ENCODE results near the gene RASSF7.

DNA sequence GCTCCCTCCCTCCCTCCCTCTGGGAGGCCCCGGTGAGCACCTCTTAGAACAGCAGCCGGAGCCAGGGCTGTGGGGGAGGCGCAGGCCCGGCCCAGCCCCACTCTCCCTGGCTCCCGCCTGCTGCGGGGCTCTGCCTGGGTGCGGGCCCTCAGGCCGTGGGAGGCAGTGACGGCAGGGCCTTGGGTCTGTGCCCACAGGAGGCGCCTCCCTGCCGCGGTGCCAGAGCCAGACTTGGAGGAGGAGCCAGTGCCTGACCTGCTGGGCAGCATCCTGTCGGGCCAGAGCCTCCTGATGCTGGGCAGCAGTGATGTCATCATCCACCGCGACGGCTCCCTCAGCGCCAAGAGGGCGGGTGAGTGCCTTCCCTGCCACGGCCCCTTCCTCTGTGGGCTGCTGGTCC lies 45.5 kb downstream of the RASSF7 start:
- no peak for TF ChIP-seq FOXM1 (IDR thresholded peaks at IDR 0.05; ENCODE audit: low read depth)
- TF ChIP-seq, protein P1, sequence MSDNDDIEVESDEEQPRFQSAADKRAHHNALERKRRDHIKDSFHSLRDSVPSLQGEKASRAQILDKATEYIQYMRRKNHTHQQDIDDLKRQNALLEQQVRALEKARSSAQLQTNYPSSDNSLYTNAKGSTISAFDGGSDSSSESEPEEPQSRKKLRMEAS (IDR thresholded peaks at IDR 0.05; ENCODE audit: low read depth) = no peak
- TF ChIP-seq, protein P2, sequence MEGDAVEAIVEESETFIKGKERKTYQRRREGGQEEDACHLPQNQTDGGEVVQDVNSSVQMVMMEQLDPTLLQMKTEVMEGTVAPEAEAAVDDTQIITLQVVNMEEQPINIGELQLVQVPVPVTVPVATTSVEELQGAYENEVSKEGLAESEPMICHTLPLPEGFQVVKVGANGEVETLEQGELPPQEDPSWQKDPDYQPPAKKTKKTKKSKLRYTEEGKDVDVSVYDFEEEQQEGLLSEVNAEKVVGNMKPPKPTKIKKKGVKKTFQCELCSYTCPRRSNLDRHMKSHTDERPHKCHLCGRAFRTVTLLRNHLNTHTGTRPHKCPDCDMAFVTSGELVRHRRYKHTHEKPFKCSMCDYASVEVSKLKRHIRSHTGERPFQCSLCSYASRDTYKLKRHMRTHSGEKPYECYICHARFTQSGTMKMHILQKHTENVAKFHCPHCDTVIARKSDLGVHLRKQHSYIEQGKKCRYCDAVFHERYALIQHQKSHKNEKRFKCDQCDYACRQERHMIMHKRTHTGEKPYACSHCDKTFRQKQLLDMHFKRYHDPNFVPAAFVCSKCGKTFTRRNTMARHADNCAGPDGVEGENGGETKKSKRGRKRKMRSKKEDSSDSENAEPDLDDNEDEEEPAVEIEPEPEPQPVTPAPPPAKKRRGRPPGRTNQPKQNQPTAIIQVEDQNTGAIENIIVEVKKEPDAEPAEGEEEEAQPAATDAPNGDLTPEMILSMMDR (IDR thresholded peaks at IDR 0.05) = no peak
- TF ChIP-seq EZH2phosphoT487 (IDR thresholded peaks at IDR 0.05; ENCODE audit: borderline replicate concordance, low read depth) = no peak
- TF ChIP-seq FOXJ3 (CRISPR knock-in tag; IDR thresholded peaks at IDR 0.05) = no peak
- no peak for TF ChIP-seq RFX5 (IDR thresholded peaks at IDR 0.05; ENCODE audit: low read length)
- no peak for TF ChIP-seq MXI1 (IDR thresholded peaks at IDR 0.05; ENCODE audit: low read depth, low read length)
